ENCODE results near the gene RIN3. TPM values are rescaled to one million over a fixed set of nuclear protein-coding genes. Genes with fewer than 3 reads are reported as not detected.

Gene RIN3
- total and polyA plus RNA-seq, 2 of the 4 experiments (the other 2 are of a cell fraction) = 2.5 to 11.1 TPM

- Histone ChIP-seq H3K4me3 (ENCODE audit: insufficient read depth, low read depth, low read length) (no peak overlapping the region), H2AFZ (replicated peaks; ENCODE audit: low read length, poor library complexity) (no peak overlapping the region), H3K9me1 (ENCODE audit: insufficient read depth, low read length) (peaks cover 3% of the 10 kb centered on the region; the same call in 1 of the 2 replicates), H3K4me2 (ENCODE audit: low read depth, low read length) (no peak overlapping the region), H3K4me1 (ENCODE audit: control insufficient read depth, insufficient read depth, low read length) (peaks cover 10% of the 10 kb centered on the region), H2BK20ac (ENCODE audit: low read depth, low read length) (peak overlapping the region; percentile 57; the same call in 1 of the 2 replicates), H3K56ac (ENCODE audit: extremely low read depth, insufficient read depth, low read length) (no peak overlapping the region), H4K8ac (ENCODE audit: low read depth in 2 of 2, low read length in 2 of 2) (no peak overlapping the region), H3K27ac (ENCODE audit: insufficient read depth, low read length) (no peak overlapping the region), H2AK9ac (replicated peaks; ENCODE audit: low read depth, low read length, poor library complexity) (no peak overlapping the region), H2BK120ac (ENCODE audit: low read depth, low read length) (peak overlapping the region; percentile 23), H3K14ac (replicated peaks; ENCODE audit: low read depth, low read length) (no peak overlapping the region), H4K91ac (ENCODE audit: insufficient read depth, low read depth, low read length) (no peak overlapping the region), H4K5ac (ENCODE audit: low read depth, low read length) (no peak overlapping the region), H3K36me3 (ENCODE audit: control insufficient read depth, insufficient read depth, low read length) (no peaks in the 10 kb centered on the region), H3K27me3 (ENCODE audit: control insufficient read depth, insufficient read depth, low read length) (no peaks in the 10 kb centered on the region), H2BK5ac (ENCODE audit: low read depth, low read length, poor library complexity, severe bottlenecking) (no peak overlapping the region), H3K9me3 (ENCODE audit: control insufficient read depth, insufficient read depth, low read length) (peaks cover 2% of the 10 kb centered on the region; the same call in 1 of the 2 replicates), H3K79me1 (ENCODE audit: low read depth in 1 of 2, low read length in 2 of 2) (no peaks in the 10 kb centered on the region), H3K18ac (ENCODE audit: low read depth, low read length) (no peak overlapping the region), H3K9ac (ENCODE audit: low read depth, low read length) (no peak overlapping the region), H2BK15ac (ENCODE audit: low read depth, low read length) (no peak overlapping the region), H2AK5ac (ENCODE audit: low read depth, low read length) (peak overlapping the region; percentile 56; the same call in 1 of the 2 replicates), H3K23ac (ENCODE audit: low read depth, low read length) (no peak overlapping the region), H4K20me1 (ENCODE audit: insufficient read depth, low read length) (no peaks in the 10 kb centered on the region), H3K4ac (ENCODE audit: low read depth, low read length) (no peak overlapping the region; the same call in 1 of the 2 replicates)
- ATAC-seq (ENCODE audit: low read depth) = no peak
- no peak for DNase-seq
- in situ Hi-C loops (cut with MboI; ENCODE audit: low sequenced_read_pairs) = no loop called here
- no TSS peak for BruUV-seq (replicated peaks)
- dilution Hi-C loops (cut with HindIII; ENCODE audit: low sequenced_read_pairs, unreplicated experiment) = no loop called here
- ChIA-PET CTCF (interaction anchor here (0.6 to 3.9 kb wide), 2 partner anchors 9 to 395 kb away, joined by 4 to 15 read pairs; no protein-coding TSS in a partner anchor), POLR2A (ENCODE audit: unreplicated experiment) (no interaction called here)
- intact Hi-C loops (cut with micrococcal nuclease) = no loop called here
- no CpG with 5 or more reads among the region's 1 CpG for WGBS, 2 experiments (ENCODE audit: extremely low coverage in 2 of 2, insufficient read length in 1 of 2)
- TF ChIP-seq RCOR1 (IDR thresholded peaks at IDR 0.05; ENCODE audit: insufficient replicate concordance, low read length) (no peak), BHLHE40 (IDR thresholded peaks at IDR 0.05; ENCODE audit: low read depth, low read length) (no peak), RFX5 (IDR thresholded peaks at IDR 0.05; ENCODE audit: low read depth, low read length) (no peak), SMC3 (IDR thresholded peaks at IDR 0.05; ENCODE audit: low read depth, low read length) (no peak), CEBPB (IDR thresholded peaks at IDR 0.05; ENCODE audit: low read depth, low read length) (no peak), POLR2A (IDR thresholded peaks at IDR 0.05; ENCODE audit: low read depth, low read length) (no peak), CTCF (conservative IDR thresholded peaks at IDR 0.05; ENCODE audit: low read depth, low read length) (no peak), MAZ (IDR thresholded peaks at IDR 0.05; ENCODE audit: borderline replicate concordance, low read depth, low read length) (no peak), RAD21 (IDR thresholded peaks at IDR 0.05; ENCODE audit: low read length) (no peak), FOS (IDR thresholded peaks at IDR 0.05; ENCODE audit: low read depth, low read length) (no peak), ELK1 (IDR thresholded peaks at IDR 0.05; ENCODE audit: borderline replicate concordance, low read depth, low read length) (no peak), MAFK (IDR thresholded peaks at IDR 0.05; ENCODE audit: low read depth, low read length) (no peak), USF2 (IDR thresholded peaks at IDR 0.05; ENCODE audit: low read depth, low read length) (no peak), MXI1 (IDR thresholded peaks at IDR 0.05; ENCODE audit: borderline replicate concordance, low read depth, low read length) (no peak), CHD1 (IDR thresholded peaks at IDR 0.05; ENCODE audit: low read depth, low read length) (no peak), NFE2L2 (IDR thresholded peaks at IDR 0.05; ENCODE audit: low read depth, low read length) (no peak)
Measured at GRCh38 chr14:92470811-92471210, 42.8 kb upstream of the RIN3 start.
